Stimulated activated CD4-positive, alpha-beta T cell treated with anti-CD3 and anti-CD28 coated beads, Interleukin-15, amount 100 ng/mL, for 1 hour (primary cell): ENCODE data around the gene THADA.
"Not testable (repeated sequence)": the region's sequence is repeated elsewhere in the genome, so short reads cannot be mapped to it uniquely, and the experiment has no call there.

Experiments
- DNase-seq, 2 donors: peaks; one replicate each; pipeline ENCODE4 v3.0.0-alpha.2; 2020; ENCODE audit warnings: low read depth in 1 of 2, low spot score in 1 of 2

Gene THADA

GRCh38 chr2:43389581-43390466 lies 206.0 kb downstream of the THADA start:
- no peak for DNase-seq

GRCh38 chr2:43388371-43388770 lies 207.5 kb downstream of the THADA start:
- no peak for DNase-seq

- DNase-seq = no peak
Observed at GRCh38 chr2:43387092-43388062, 208.5 kb downstream of the THADA start.

GRCh38 chr2:43386679-43387078 lies 209.2 kb downstream of the THADA start:
- DNase-seq = not testable (repeated sequence)

- no peak for DNase-seq
Observed at GRCh38 chr2:43384143-43384542, 211.7 kb downstream of the THADA start.

GRCh38 chr2:43383533-43383932 lies 212.3 kb downstream of the THADA start:
- no peak for DNase-seq

GRCh38 chr2:43379494-43379893 lies 216.3 kb downstream of the THADA start:
- DNase-seq = no peak

GRCh38 chr2:43377327-43377726 lies 218.5 kb downstream of the THADA start:
- DNase-seq = no peak

- no peak for DNase-seq
Observed at GRCh38 chr2:43376523-43377198, 219.2 kb downstream of the THADA start.

- no peak for DNase-seq
Observed at GRCh38 chr2:43375746-43376522, 219.9 kb downstream of the THADA start.

GRCh38 chr2:43372416-43373081 lies 223.3 kb downstream of the THADA start:
- no peak for DNase-seq

GRCh38 chr2:43370705-43371104 lies 225.1 kb downstream of the THADA start:
- DNase-seq = no peak

GRCh38 chr2:43370146-43370545 lies 225.7 kb downstream of the THADA start:
- DNase-seq = no peak

GRCh38 chr2:43368483-43369385 lies 227.1 kb downstream of the THADA start:
- DNase-seq = no peak

GRCh38 chr2:43367012-43367782 lies 228.6 kb downstream of the THADA start:
- DNase-seq = no peak

- no peak for DNase-seq
Observed at GRCh38 chr2:43363120-43363519, 232.7 kb downstream of the THADA start.

- DNase-seq = no peak
Observed at GRCh38 chr2:43361286-43361685, 234.6 kb downstream of the THADA start.

GRCh38 chr2:43360137-43360536 lies 235.7 kb downstream of the THADA start:
- no peak for DNase-seq
